Measurements from ENCODE around the gene CDIPT.
"Not testable (repeated sequence)": the region's sequence is repeated elsewhere in the genome, so short reads cannot be mapped to it uniquely, and the experiment has no call there.

CDIPT gene

GRCh38 chr16:29894352-29894751 lies 31.3 kb upstream of the CDIPT start:
- no peak for FAIRE-seq

- FAIRE-seq = no peak
Measured at GRCh38 chr16:29893553-29893952, 30.5 kb upstream of the CDIPT start.

GRCh38 chr16:29892458-29892813 lies 29.4 kb upstream of the CDIPT start:
- FAIRE-seq = no peak

- no peak for FAIRE-seq
Measured at GRCh38 chr16:29891525-29892457, 28.8 kb upstream of the CDIPT start.

GRCh38 chr16:29889372-29889771 lies 26.3 kb upstream of the CDIPT start:
- not testable (repeated sequence) for FAIRE-seq

GRCh38 chr16:29883987-29884386 lies 21.0 kb upstream of the CDIPT start:
- FAIRE-seq = no peak

- FAIRE-seq = no peak
Measured at GRCh38 chr16:29881050-29881449, 18.0 kb upstream of the CDIPT start.

- FAIRE-seq = no peak
Measured at GRCh38 chr16:29878172-29878571, 15.1 kb upstream of the CDIPT start.

- no peak for FAIRE-seq
Measured at GRCh38 chr16:29877266-29877961, 14.4 kb upstream of the CDIPT start.

- no peak for FAIRE-seq
Measured at GRCh38 chr16:29876594-29877249, 13.7 kb upstream of the CDIPT start.

- no peak for FAIRE-seq
Measured at GRCh38 chr16:29876217-29876593, 13.2 kb upstream of the CDIPT start.

GRCh38 chr16:29875206-29875605 lies 12.2 kb upstream of the CDIPT start:
- no peak for FAIRE-seq

GRCh38 chr16:29873319-29873718 lies 10.3 kb upstream of the CDIPT start:
- FAIRE-seq = no peak

GRCh38 chr16:29871822-29872546 lies 9.0 kb upstream of the CDIPT start:
- FAIRE-seq = no peak

GRCh38 chr16:29869067-29869466 lies 6.0 kb upstream of the CDIPT start:
- not testable (repeated sequence) for FAIRE-seq

- FAIRE-seq = no peak
Measured at GRCh38 chr16:29868396-29869009, 5.5 kb upstream of the CDIPT start.

GRCh38 chr16:29864205-29864604 lies 1.2 kb upstream of the CDIPT start:
- no peak for FAIRE-seq

- no peak for FAIRE-seq
Measured at GRCh38 chr16:29863669-29863984, 601 bp upstream of the CDIPT start.

- no peak for FAIRE-seq
Measured at GRCh38 chr16:29862383-29862883, 593 bp downstream of the CDIPT start.

- FAIRE-seq = no peak
Measured at GRCh38 chr16:29860218-29860617, 2.8 kb downstream of the CDIPT start.

- no peak for FAIRE-seq
Measured at GRCh38 chr16:29858974-29859373, 4.1 kb downstream of the CDIPT start.

- FAIRE-seq = no peak
Measured at GRCh38 chr16:29858149-29858849, 4.7 kb downstream of the CDIPT start.

All from A204.1 (cell line).